NCI-H345 treated with DMSO at 0.1 percent for 48 hours (cell line): ENCODE measurements around the gene ZNF469.

Experiments used
- DNase-seq: peaks from one replicate; lab custom pipeline; 2025; ENCODE audit not compliant: unreplicated experiment; lab: John Stamatoyannopoulos, UW

Gene ZNF469

GRCh38 chr16:88376835-88377726 lies 5.7 kb upstream of the ZNF469 start:
- DNase-seq: no peak

- no peak for DNase-seq
Observed at GRCh38 chr16:88377961-88378360, 4.8 kb upstream of the ZNF469 start.

GRCh38 chr16:88378401-88378800 lies 4.4 kb upstream of the ZNF469 start:
- DNase-seq: no peak

GRCh38 chr16:88378836-88379693 lies 3.7 kb upstream of the ZNF469 start:
- DNase-seq: no peak

- no peak for DNase-seq
Observed at GRCh38 chr16:88379694-88380040, 3.1 kb upstream of the ZNF469 start.

GRCh38 chr16:88380099-88380498 lies 2.7 kb upstream of the ZNF469 start:
- no peak for DNase-seq

- no peak for DNase-seq
Observed at GRCh38 chr16:88380619-88381018, 2.1 kb upstream of the ZNF469 start.

GRCh38 chr16:88381820-88382451 lies 823 bp upstream of the ZNF469 start:
- no peak for DNase-seq

GRCh38 chr16:88383401-88384221 lies 852 bp downstream of the ZNF469 start:
- no peak for DNase-seq

GRCh38 chr16:88384222-88385111 lies 1.7 kb downstream of the ZNF469 start:
- no peak for DNase-seq

- no peak for DNase-seq
Observed at GRCh38 chr16:88385112-88385594, 2.4 kb downstream of the ZNF469 start.

GRCh38 chr16:88385831-88386815 lies 3.4 kb downstream of the ZNF469 start:
- DNase-seq: no peak

- DNase-seq: no peak
Observed at GRCh38 chr16:88387180-88387765, 4.5 kb downstream of the ZNF469 start.

GRCh38 chr16:88387941-88388627 lies 5.3 kb downstream of the ZNF469 start:
- no peak for DNase-seq

GRCh38 chr16:88389191-88389590 lies 6.4 kb downstream of the ZNF469 start:
- no peak for DNase-seq

GRCh38 chr16:88389621-88390160 lies 6.9 kb downstream of the ZNF469 start:
- no peak for DNase-seq

- no peak for DNase-seq
Observed at GRCh38 chr16:88390265-88390664, 7.5 kb downstream of the ZNF469 start.
